ENCODE measurements around the gene MTHFD1L. TPM values are rescaled to one million over a fixed set of nuclear protein-coding genes. Genes with fewer than 3 reads are reported as not detected.

Gene MTHFD1L
- total RNA-seq, 8 experiments from 2014 or later = 23.0 to 82.3 (median 37.5) TPM

GRCh38 chr6:151136141-151136755, 270.7 kb downstream of the MTHFD1L start:
- Histone ChIP-seq H3K4me1 (replicated peaks in 1 of 2) (peaks cover 17 to 19% of the 10 kb centered on the region in 2 donors), H3K4me3 (peak overlapping the region in 2 of 5 donors; percentile 4 to 11), H3K27ac (peak overlapping the region in 1 of 2 donors; percentile 64)
- in situ Hi-C loops (cut with MboI; ENCODE audit: low pct_unique_long_range_greater_than_20kb in 2 of 9, low sequenced_read_pairs in 9 of 9, unreplicated experiment in 9 of 9) = no loop called here
- 0 to 88% (median 21%) methylated on average over 1 to 10 of the region's 12 CpGs for WGBS, 10 experiments
- ATAC-seq (replicated peaks in 6 of 8) = peak in 7 of 8 experiments; percentile 57 to 96 (median 93)

GRCh38 chr6:151137542-151137941, 272.0 kb downstream of the MTHFD1L start:
- peaks cover 17 to 19% of the 10 kb centered on the region in 2 donors for H3K4me1 ChIP-seq (replicated peaks in 1 of 2)
- H3K27ac ChIP-seq = no peak overlapping the region
- H3K4me3 ChIP-seq = no peak overlapping the region
- peak in 3 of 8 experiments; percentile 50 to 56 (median 54) for ATAC-seq (replicated peaks in 6 of 8)
- in situ Hi-C loops (cut with MboI; ENCODE audit: low pct_unique_long_range_greater_than_20kb in 2 of 9, low sequenced_read_pairs in 9 of 9, unreplicated experiment in 9 of 9) = no loop called here
- 13 to 89% (median 65%) methylated on average over 1 to 6 of the region's 6 CpGs for WGBS, 10 experiments

GRCh38 chr6:151139524-151139923, 274.0 kb downstream of the MTHFD1L start:
- Histone ChIP-seq H3K27ac (no peak overlapping the region), H3K4me3 (no peak overlapping the region), H3K4me1 (replicated peaks in 1 of 2) (peaks cover 17 to 19% of the 10 kb centered on the region in 2 donors)
- in situ Hi-C loops (cut with MboI; ENCODE audit: low pct_unique_long_range_greater_than_20kb in 2 of 9, low sequenced_read_pairs in 9 of 9, unreplicated experiment in 9 of 9) = no loop called here
- WGBS, 10 experiments = 67 to 94% (median 92%) methylated on average over 2 to 6 of the region's 11 CpGs; no CpG with 5 or more reads in 7 of the 10 experiments
- no peak for ATAC-seq (replicated peaks in 6 of 8)

GRCh38 chr6:151140767-151141166, 275.3 kb downstream of the MTHFD1L start:
- H3K4me1 ChIP-seq (replicated peaks in 1 of 2) = peaks cover 17 to 19% of the 10 kb centered on the region in 2 donors
- no peak overlapping the region for H3K4me3 ChIP-seq
- ATAC-seq (replicated peaks in 6 of 8) = no peak
- in situ Hi-C loops (cut with MboI; ENCODE audit: low pct_unique_long_range_greater_than_20kb in 2 of 9, low sequenced_read_pairs in 9 of 9, unreplicated experiment in 9 of 9) = no loop called here
- 65 to 100% (median 90%) methylated on average over 1 to 3 of the region's 3 CpGs; no CpG with 5 or more reads in 5 of the 10 experiments for WGBS, 10 experiments
- no peak overlapping the region for H3K27ac ChIP-seq

- no peak overlapping the region for H3K4me3 ChIP-seq
- peaks cover 12% of the 10 kb centered on the region in 2 donors for H3K4me1 ChIP-seq (replicated peaks in 1 of 2)
- 32 to 96% (median 88%) methylated on average over 1 to 5 of the region's 5 CpGs; no CpG with 5 or more reads in 1 of the 10 experiments for WGBS, 10 experiments
- peak in 2 of 8 experiments; percentile 79 to 85 for ATAC-seq (replicated peaks in 6 of 8)
- H3K27ac ChIP-seq = no peak overlapping the region
- in situ Hi-C loops (cut with MboI; ENCODE audit: low pct_unique_long_range_greater_than_20kb in 2 of 9, low sequenced_read_pairs in 9 of 9, unreplicated experiment in 9 of 9) = no loop called here
These were observed 276.2 kb downstream of the MTHFD1L start for GRCh38 chr6:151141685-151142084.

- 57 to 100% (median 85%) methylated on average over 1 to 4 of the region's 5 CpGs; no CpG with 5 or more reads in 4 of the 10 experiments for WGBS, 10 experiments
- ATAC-seq (replicated peaks in 6 of 8) = peak in 1 of 8 experiments; percentile 7
- H3K4me3 ChIP-seq = no peak overlapping the region
- peaks cover 2% of the 10 kb centered on the region in 2 donors for H3K4me1 ChIP-seq (replicated peaks in 1 of 2)
- no peak overlapping the region for H3K27ac ChIP-seq
- in situ Hi-C loops (cut with MboI; ENCODE audit: low pct_unique_long_range_greater_than_20kb in 2 of 9, low sequenced_read_pairs in 9 of 9, unreplicated experiment in 9 of 9) = no loop called here
These were observed 277.2 kb downstream of the MTHFD1L start for GRCh38 chr6:151142676-151143075.

- Histone ChIP-seq H3K27ac (no peak overlapping the region), H3K4me1 (replicated peaks in 1 of 2) (no peaks in the 10 kb centered on the region), H3K4me3 (no peak overlapping the region)
- in situ Hi-C loops (cut with MboI; ENCODE audit: low pct_unique_long_range_greater_than_20kb in 2 of 9, low sequenced_read_pairs in 9 of 9, unreplicated experiment in 9 of 9) = no loop called here
- ATAC-seq (replicated peaks in 6 of 8) = no peak
- 58 to 90% (median 63%) methylated on average over 1 to 4 of the region's 4 CpGs; no CpG with 5 or more reads in 3 of the 10 experiments for WGBS, 10 experiments
These were observed 277.8 kb downstream of the MTHFD1L start for GRCh38 chr6:151143337-151143736.

GRCh38 chr6:151143806-151144205, 278.3 kb downstream of the MTHFD1L start:
- WGBS, 10 experiments = 49 to 98% (median 90%) methylated on average over 3 to 6 of the region's 6 CpGs
- Histone ChIP-seq H3K4me3 (no peak overlapping the region), H3K4me1 (replicated peaks in 1 of 2) (no peaks in the 10 kb centered on the region), H3K27ac (no peak overlapping the region)
- in situ Hi-C loops (cut with MboI; ENCODE audit: low pct_unique_long_range_greater_than_20kb in 2 of 9, low sequenced_read_pairs in 9 of 9, unreplicated experiment in 9 of 9) = no loop called here
- ATAC-seq (replicated peaks in 6 of 8) = no peak

- no peak overlapping the region for H3K4me3 ChIP-seq
- 57 to 100% (median 91%) methylated on average over 1 to 11 of the region's 14 CpGs; no CpG with 5 or more reads in 1 of the 10 experiments for WGBS, 10 experiments
- no peak overlapping the region for H3K27ac ChIP-seq
- ATAC-seq (replicated peaks in 6 of 8) = no peak
- H3K4me1 ChIP-seq (replicated peaks in 1 of 2) = peaks cover 0 to 6% of the 10 kb centered on the region in 2 donors
- in situ Hi-C loops (cut with MboI; ENCODE audit: low pct_unique_long_range_greater_than_20kb in 2 of 9, low sequenced_read_pairs in 9 of 9, unreplicated experiment in 9 of 9) = no loop called here
These were observed 281.8 kb downstream of the MTHFD1L start for GRCh38 chr6:151147118-151147832.

- Histone ChIP-seq H3K27ac (no peak overlapping the region), H3K4me3 (no peak overlapping the region), H3K4me1 (replicated peaks in 1 of 2) (peaks cover 0 to 11% of the 10 kb centered on the region in 2 donors)
- in situ Hi-C loops (cut with MboI; ENCODE audit: low pct_unique_long_range_greater_than_20kb in 2 of 9, low sequenced_read_pairs in 9 of 9, unreplicated experiment in 9 of 9) = no loop called here
- 53 to 100% (median 85%) methylated on average over 1 to 8 of the region's 8 CpGs; no CpG with 5 or more reads in 3 of the 10 experiments for WGBS, 10 experiments
- peak in 2 of 8 experiments; percentile 83 to 91 for ATAC-seq (replicated peaks in 6 of 8)
These were observed 282.6 kb downstream of the MTHFD1L start for GRCh38 chr6:151148111-151148510.

GRCh38 chr6:151149793-151150192, 284.3 kb downstream of the MTHFD1L start:
- Histone ChIP-seq H3K4me1 (replicated peaks in 1 of 2) (peaks cover 9 to 11% of the 10 kb centered on the region in 2 donors), H3K4me3 (no peak overlapping the region), H3K27ac (no peak overlapping the region)
- in situ Hi-C loops (cut with MboI; ENCODE audit: low pct_unique_long_range_greater_than_20kb in 2 of 9, low sequenced_read_pairs in 9 of 9, unreplicated experiment in 9 of 9) = no loop called here
- 80 to 100% (median 91%) methylated on average over 1 to 3 of the region's 3 CpGs; no CpG with 5 or more reads in 6 of the 10 experiments for WGBS, 10 experiments
- no peak for ATAC-seq (replicated peaks in 6 of 8)
